ENCODE data around the gene SULF2. TPM values are rescaled to one million over a fixed set of nuclear protein-coding genes. Genes with fewer than 3 reads are reported as not detected.

SULF2 gene
- total RNA-seq, 1 experiment from 2014 or later, result 13.0 TPM

DNA sequence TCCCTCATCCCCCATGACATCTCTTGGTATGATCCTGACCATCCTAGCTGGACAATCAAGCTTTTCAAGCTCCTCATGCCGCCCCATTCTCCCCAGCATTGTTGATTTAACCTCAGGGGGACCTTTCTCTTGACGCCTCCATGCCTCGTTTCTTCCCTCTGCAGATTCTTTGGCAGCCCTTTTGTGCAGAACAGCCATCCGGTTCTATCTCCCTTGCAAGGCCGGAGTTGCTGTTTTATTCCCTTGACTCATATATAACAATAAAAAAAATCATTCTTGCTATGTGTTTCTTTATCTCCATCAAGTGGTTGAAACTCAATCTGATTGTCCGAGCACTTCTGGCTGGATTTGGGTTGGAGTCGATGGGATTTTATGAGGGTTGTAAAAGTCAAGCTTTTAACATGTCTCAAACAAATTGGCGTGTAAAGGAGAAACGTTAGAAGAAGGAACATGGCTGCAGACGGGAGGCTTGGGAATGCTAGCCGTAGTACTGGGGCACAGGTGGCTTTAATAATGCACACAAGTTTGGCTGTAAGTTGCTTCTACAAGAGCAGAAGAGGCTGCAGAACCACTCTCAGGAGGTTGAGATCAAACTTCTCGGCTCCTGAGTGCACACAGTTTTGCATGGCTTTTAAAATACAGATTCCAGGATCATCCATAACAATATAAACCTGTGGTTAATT lies 3.9 kb upstream of the SULF2 start (continued):
- TF ChIP-seq YY1 (IDR thresholded peaks at IDR 0.05; ENCODE audit: extremely low read depth, insufficient replicate concordance, low read depth, low read length) (no peak), FOSL1 (IDR thresholded peaks at IDR 0.05; ENCODE audit: low read depth) (no peak), SRF (IDR thresholded peaks at IDR 0.05; ENCODE audit: low read depth) (no peak), ELF1 (IDR thresholded peaks at IDR 0.05; ENCODE audit: borderline replicate concordance, low read depth) (no peak), EZH2phosphoT487 (IDR thresholded peaks at IDR 0.05; ENCODE audit: borderline replicate concordance) (no peak), RAD21 (IDR thresholded peaks at IDR 0.05; ENCODE audit: low read depth) (no peak), ZNF274 (IDR thresholded peaks at IDR 0.05; ENCODE audit: low read depth, low read length) (no peak)
- TF ChIP-seq, protein P1, sequence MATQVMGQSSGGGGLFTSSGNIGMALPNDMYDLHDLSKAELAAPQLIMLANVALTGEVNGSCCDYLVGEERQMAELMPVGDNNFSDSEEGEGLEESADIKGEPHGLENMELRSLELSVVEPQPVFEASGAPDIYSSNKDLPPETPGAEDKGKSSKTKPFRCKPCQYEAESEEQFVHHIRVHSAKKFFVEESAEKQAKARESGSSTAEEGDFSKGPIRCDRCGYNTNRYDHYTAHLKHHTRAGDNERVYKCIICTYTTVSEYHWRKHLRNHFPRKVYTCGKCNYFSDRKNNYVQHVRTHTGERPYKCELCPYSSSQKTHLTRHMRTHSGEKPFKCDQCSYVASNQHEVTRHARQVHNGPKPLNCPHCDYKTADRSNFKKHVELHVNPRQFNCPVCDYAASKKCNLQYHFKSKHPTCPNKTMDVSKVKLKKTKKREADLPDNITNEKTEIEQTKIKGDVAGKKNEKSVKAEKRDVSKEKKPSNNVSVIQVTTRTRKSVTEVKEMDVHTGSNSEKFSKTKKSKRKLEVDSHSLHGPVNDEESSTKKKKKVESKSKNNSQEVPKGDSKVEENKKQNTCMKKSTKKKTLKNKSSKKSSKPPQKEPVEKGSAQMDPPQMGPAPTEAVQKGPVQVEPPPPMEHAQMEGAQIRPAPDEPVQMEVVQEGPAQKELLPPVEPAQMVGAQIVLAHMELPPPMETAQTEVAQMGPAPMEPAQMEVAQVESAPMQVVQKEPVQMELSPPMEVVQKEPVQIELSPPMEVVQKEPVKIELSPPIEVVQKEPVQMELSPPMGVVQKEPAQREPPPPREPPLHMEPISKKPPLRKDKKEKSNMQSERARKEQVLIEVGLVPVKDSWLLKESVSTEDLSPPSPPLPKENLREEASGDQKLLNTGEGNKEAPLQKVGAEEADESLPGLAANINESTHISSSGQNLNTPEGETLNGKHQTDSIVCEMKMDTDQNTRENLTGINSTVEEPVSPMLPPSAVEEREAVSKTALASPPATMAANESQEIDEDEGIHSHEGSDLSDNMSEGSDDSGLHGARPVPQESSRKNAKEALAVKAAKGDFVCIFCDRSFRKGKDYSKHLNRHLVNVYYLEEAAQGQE (IDR thresholded peaks at IDR 0.05; ENCODE audit: low read depth), result no peak

DNA sequence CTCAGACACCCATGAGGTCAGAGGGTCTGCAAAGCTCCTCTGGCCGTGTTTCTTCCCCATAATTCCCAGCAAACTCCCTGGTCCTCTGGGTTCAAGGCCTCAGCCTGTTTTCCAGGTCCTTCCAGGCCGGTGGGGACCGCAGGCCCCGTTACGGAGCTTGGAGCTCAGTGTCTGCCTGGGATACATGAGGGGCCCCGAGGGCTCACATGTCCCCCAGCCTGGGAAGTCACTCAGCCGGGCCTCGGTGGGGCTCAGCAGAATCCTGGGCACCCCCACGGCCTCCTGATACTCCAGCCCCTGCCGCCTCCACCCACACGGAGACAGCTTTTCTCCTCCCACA lies 3.4 kb upstream of the SULF2 start:
- peaks cover 14 to 34% of the 10 kb centered on the region in 2 experiments for H3K4me1 ChIP-seq (ENCODE audit: control insufficient read depth in 1 of 2, insufficient read depth in 2 of 2, low read length in 2 of 2)
- ChIA-PET POLR2A (no interaction called here), CTCF (interaction anchor here (1.4 kb wide), 1 partner anchor 832 kb away, joined by 5 read pairs; no protein-coding TSS in a partner anchor), RAD21 (ENCODE audit: low non-redundant PET in 1 of 2, low total read pairs in 2 of 2, uncharacterized antibody in 2 of 2, unreplicated experiment in 2 of 2) (no interaction called here)
- no peaks in the 10 kb centered on the region for H3K79me2 ChIP-seq (ENCODE audit: insufficient read depth, low read length)
- no peak overlapping the region for H3K4me2 ChIP-seq (ENCODE audit: low read length)
- intact Hi-C loops (cut with micrococcal nuclease), result loop anchor here (5.0 kb wide), 1 partner anchor 111 kb away; no protein-coding TSS in a partner anchor
- DNase-seq (ENCODE audit: low read depth, low spot score), result no peak
- no peak overlapping the region for H3K27ac ChIP-seq (ENCODE audit: low read depth, low read length)
- no peaks in the 10 kb centered on the region for H3K9me3 ChIP-seq (ENCODE audit: control insufficient read depth in 1 of 2, insufficient read depth in 1 of 2, low read depth in 1 of 2, low read length in 2 of 2)
- BruUV-seq (replicated peaks), result no TSS peak
- H3K9ac ChIP-seq (ENCODE audit: low read length), result no peak overlapping the region
- H3K9me2 ChIP-seq (ENCODE audit: insufficient read depth), result no peaks in the 10 kb centered on the region
- ATAC-seq, result no peak
- H2AFZ ChIP-seq (ENCODE audit: low read depth, low read length, poor library complexity, severe bottlenecking), result no peak overlapping the region
- no peak overlapping the region for H3K4me3 ChIP-seq (replicated peaks in 1 of 2; ENCODE audit: low read depth in 1 of 2, low read length in 2 of 2)
- TF ChIP-seq, protein P2, sequence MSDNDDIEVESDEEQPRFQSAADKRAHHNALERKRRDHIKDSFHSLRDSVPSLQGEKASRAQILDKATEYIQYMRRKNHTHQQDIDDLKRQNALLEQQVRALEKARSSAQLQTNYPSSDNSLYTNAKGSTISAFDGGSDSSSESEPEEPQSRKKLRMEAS (IDR thresholded peaks at IDR 0.05), result no peak
- TF ChIP-seq POLR2AphosphoS5 (IDR thresholded peaks at IDR 0.05; ENCODE audit: low read depth, low read length) (no peak), CEBPB (IDR thresholded peaks at IDR 0.05; ENCODE audit: low read depth) (no peak), EZH2phosphoT487 (IDR thresholded peaks at IDR 0.05; ENCODE audit: borderline replicate concordance) (no peak), RAD21 (IDR thresholded peaks at IDR 0.05; ENCODE audit: low read depth) (no peak), TCF7L2 (IDR thresholded peaks at IDR 0.05; ENCODE audit: borderline replicate concordance, extremely low read depth, insufficient read depth, insufficient read length) (no peak), EGR1 (IDR thresholded peaks at IDR 0.05; ENCODE audit: low read depth) (no peak), FOSL1 (IDR thresholded peaks at IDR 0.05; ENCODE audit: low read depth) (no peak)
- H3K27me3 ChIP-seq (ENCODE audit: insufficient read depth, low read length), result no peaks in the 10 kb centered on the region
- H3K36me3 ChIP-seq (ENCODE audit: control insufficient read depth in 1 of 2, insufficient read depth in 2 of 2, low read length in 2 of 2), result no peaks in the 10 kb centered on the region
- H4K20me1 ChIP-seq (ENCODE audit: insufficient read depth), result no peaks in the 10 kb centered on the region
